ENCODE results near the gene WDR31. TPM values are rescaled to one million over a fixed set of nuclear protein-coding genes. Genes with fewer than 3 reads are reported as not detected.
A peak's percentile ranks its signal among the peaks of the same experiment; 100 is the strongest.
"Not testable (repeated sequence)": the region's sequence is repeated elsewhere in the genome, so short reads cannot be mapped to it uniquely, and the experiment has no call there.

WDR31 gene
- 0.30 TPM for polyA plus RNA-seq (2013, experiment 1 of 2)
- polyA plus RNA-seq (2013, experiment 2 of 2) = 0.95 TPM

DNA sequence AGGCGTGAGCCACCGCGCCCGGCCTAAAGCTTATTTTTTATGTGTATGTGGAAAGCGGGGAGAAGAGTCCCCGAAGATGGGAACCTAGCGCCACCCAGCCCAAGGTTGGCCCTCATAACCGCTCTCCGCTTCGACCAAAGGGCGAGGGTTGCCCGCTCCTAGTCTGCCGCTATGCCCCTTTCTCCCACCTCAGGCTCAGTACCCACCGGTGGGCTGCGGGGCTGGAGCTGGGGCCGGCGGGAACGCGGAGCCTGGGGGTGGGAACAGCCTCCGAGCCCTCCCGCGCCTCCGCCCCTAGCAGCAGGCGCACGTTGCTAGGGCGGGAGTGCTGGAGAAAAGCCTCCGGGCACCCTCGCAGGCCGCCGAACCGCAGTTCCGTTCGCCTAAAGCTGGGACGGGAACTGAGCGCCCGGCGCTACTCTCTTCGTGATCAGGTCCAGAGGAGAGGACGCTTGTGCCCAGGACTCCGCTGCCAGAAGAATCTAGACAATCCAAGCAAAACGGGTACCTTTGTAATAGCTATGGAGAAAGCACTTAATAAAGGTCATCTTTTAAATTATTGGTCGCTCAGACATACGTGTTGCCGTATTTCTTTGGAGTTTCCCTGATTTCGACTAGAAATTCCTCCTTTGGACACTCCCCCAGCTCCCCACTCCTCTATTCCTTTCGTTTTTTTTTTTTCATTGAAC is at the start of gene WDR31:
WDR31 (minus strand) TSS at position 265 of the 689 bp plus-strand sequence. CDS start 8,253 bp downstream, outside the sequence.
- WGBS = 1% methylated on average over 46 of the region's 46 CpGs
- no peak within 1 kb of the TSS; the same call in 1 of the 2 replicates for H3K27ac ChIP-seq (ENCODE audit: low read depth, low read length)
- H3K27me3 ChIP-seq (ENCODE audit: insufficient read depth, low read length) = peaks cover 10% of the 10 kb centered on the region

DNA sequence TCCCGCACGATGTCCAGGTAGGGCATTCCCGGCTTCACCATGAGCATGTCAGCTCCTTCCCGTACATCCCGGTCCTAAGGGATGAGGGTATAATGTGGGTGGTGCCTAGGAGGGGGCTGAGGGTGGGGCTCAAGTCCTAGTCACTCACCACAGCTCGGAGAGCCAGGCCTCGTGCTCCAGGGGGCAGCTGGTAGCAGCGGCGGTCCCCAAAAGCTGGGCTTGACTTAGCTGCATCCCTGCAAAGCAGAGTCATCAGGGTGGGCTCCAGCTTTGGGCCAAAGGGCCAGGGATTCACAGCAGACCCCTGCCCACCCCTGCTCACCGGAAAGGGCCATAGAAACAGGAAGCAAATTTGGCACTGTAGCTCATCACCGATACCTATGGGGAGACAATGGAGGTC is 49.4 kb upstream of the WDR31 start:
- no peak overlapping the region for H3K27ac ChIP-seq (ENCODE audit: low read depth, low read length)
- WGBS = 93% methylated on average over 11 of the region's 11 CpGs
- peaks cover 36% of the 10 kb centered on the region for H3K36me3 ChIP-seq (ENCODE audit: insufficient read depth, low read length)

More for the DNA sequence above, at the start of gene WDR31:
- Histone ChIP-seq H3K36me3 (ENCODE audit: insufficient read depth, low read length) (no peaks in the 10 kb centered on the region), H3K4me1 (ENCODE audit: insufficient read depth, low read length) (no peaks in the 10 kb centered on the region), H3K4me3 (ENCODE audit: low read length) (peak within 1 kb of the TSS; percentile 74), H3K9ac (ENCODE audit: low read depth, low read length) (peak within 1 kb of the TSS; percentile 67), H3K9me3 (ENCODE audit: insufficient read depth, low read depth, low read length) (no peaks in the 10 kb centered on the region)

DNA sequence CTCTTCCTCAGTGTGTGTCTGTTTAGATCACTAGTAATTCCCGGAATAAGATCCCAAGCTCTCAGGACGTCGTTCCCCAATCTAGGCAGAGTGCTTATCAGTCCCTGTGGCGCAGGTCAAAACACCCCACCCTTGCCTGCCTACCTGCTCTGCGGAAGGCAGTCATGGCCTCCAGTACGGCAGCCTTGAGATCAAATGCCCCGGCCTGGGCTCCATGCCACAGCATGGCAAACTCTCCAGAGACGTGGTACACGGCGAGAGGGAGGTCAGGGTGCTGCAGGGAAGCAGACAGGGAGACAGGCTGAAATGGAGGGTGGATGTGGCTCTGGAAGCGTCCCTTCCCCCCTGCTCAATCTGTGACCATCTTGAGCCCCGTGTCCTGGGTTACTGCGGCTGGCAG is 48.8 kb upstream of the WDR31 start:
- Histone ChIP-seq H3K27ac (ENCODE audit: low read depth, low read length) (no peak overlapping the region), H3K9me3 (ENCODE audit: insufficient read depth, low read depth, low read length) (no peaks in the 10 kb centered on the region), H3K9ac (ENCODE audit: low read depth, low read length) (no peak overlapping the region), H3K4me3 (ENCODE audit: low read length) (no peak overlapping the region), H3K27me3 (ENCODE audit: insufficient read depth, low read length) (no peaks in the 10 kb centered on the region), H3K36me3 (ENCODE audit: insufficient read depth, low read length) (peaks cover 36% of the 10 kb centered on the region), H3K4me1 (ENCODE audit: insufficient read depth, low read length) (no peaks in the 10 kb centered on the region)
- 93% methylated on average over 13 of the region's 13 CpGs for WGBS

More for the DNA sequence above, 49.4 kb upstream of the WDR31 start:
- Histone ChIP-seq H3K27me3 (ENCODE audit: insufficient read depth, low read length) (no peaks in the 10 kb centered on the region), H3K9ac (ENCODE audit: low read depth, low read length) (no peak overlapping the region), H3K9me3 (ENCODE audit: insufficient read depth, low read depth, low read length) (no peaks in the 10 kb centered on the region), H3K4me3 (ENCODE audit: low read length) (no peak overlapping the region), H3K4me1 (ENCODE audit: insufficient read depth, low read length) (no peaks in the 10 kb centered on the region)

DNA sequence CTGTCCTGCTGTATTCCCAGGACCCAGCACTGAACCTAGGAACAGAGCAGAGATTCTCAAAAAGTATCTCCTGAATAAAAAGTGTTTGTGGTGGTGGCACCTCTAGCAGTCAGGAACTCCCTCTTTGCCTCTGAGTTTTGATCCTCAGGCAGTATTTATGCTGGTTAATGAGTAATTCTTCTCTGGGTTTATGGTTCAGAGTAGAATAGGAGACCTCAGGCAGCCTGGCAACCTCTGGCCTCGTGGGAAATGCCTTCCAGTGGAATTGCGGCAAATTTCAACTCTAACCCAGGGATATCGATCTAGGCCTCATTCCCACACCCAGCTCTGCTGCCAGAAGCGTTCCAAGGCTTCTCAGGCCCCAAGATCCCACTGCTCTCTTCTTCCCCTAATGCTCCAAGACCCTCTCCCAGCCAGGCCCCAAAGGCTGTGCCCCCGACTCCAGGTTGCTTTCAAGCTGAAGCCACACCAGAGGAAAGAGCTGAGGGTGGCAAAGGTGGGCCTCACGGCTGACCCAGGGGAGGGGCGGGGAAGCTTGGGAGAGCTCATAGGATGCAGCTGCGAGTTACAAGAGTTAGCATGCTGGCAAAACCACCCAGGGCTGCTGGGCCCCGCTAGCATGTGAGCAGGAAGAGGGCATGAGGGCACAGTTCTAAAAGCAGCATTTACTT is 47.6 kb upstream of the WDR31 start:
- Histone ChIP-seq H3K27me3 (ENCODE audit: insufficient read depth, low read length) (no peaks in the 10 kb centered on the region), H3K9me3 (ENCODE audit: insufficient read depth, low read depth, low read length) (no peaks in the 10 kb centered on the region), H3K36me3 (ENCODE audit: insufficient read depth, low read length) (peaks cover 33% of the 10 kb centered on the region), H3K4me1 (ENCODE audit: insufficient read depth, low read length) (no peaks in the 10 kb centered on the region), H3K9ac (ENCODE audit: low read depth, low read length) (no peak overlapping the region), H3K4me3 (ENCODE audit: low read length) (no peak overlapping the region), H3K27ac (ENCODE audit: low read depth, low read length) (no peak overlapping the region)
- 88% methylated on average over 9 of the region's 9 CpGs for WGBS

DNA sequence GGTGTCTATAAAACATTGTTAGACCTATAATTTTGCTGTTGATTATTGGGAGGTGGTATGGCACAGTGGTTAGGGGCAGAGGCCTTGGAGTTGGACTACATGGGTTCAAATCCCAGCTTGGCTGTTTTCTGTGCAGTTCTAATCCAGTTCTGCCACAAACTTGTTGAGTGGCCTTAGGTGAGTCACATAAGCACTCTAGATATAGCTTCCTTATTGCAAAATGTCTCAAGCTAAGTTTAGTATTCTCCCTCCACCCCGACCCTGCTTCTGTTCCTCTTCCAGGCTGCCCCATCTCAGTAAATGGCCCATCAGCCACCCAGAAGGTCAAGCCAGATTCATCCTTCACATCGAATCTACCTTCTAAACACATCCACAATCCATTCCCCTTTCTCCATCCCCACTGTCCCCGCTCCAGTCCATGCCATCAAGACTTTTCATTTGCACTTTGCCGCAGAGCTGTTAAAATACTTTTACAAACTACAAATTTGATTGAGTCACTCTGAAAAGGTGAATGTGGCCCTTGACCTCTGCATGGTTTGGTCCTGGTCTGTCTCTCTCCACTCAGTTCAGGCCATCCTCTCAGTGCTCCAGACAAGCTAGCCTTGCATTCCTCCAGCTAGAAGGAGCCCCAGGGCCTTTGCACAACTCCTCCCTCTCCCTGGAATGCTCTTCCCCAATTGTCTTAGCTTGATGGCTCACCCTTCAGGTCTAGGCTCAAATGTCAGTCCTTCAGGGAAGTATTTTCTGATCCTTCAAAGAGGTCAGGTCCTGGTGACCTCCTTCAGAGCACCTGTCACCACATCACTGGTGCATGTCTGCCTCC is 46.7 kb upstream of the WDR31 start:
- no peak overlapping the region for H3K9ac ChIP-seq (ENCODE audit: low read depth, low read length)
- H3K4me3 ChIP-seq (ENCODE audit: low read length) = no peak overlapping the region
- no peaks in the 10 kb centered on the region for H3K9me3 ChIP-seq (ENCODE audit: insufficient read depth, low read depth, low read length)
- peaks cover 28% of the 10 kb centered on the region for H3K36me3 ChIP-seq (ENCODE audit: insufficient read depth, low read length)
- H3K27me3 ChIP-seq (ENCODE audit: insufficient read depth, low read length) = no peaks in the 10 kb centered on the region
- WGBS = 92% methylated on average over 4 of the region's 4 CpGs
- peaks cover 4% of the 10 kb centered on the region; the same call in 1 of the 2 replicates for H3K4me1 ChIP-seq (ENCODE audit: insufficient read depth, low read length)
- H3K27ac ChIP-seq (ENCODE audit: low read depth, low read length) = no peak overlapping the region

GRCh38 chr9:113381909-113382411 is 41.9 kb upstream of the WDR31 start:
- WGBS = 92% methylated on average over 8 of the region's 8 CpGs
- H3K4me3 ChIP-seq (ENCODE audit: low read length) = no peak overlapping the region
- no peaks in the 10 kb centered on the region for H3K36me3 ChIP-seq (ENCODE audit: insufficient read depth, low read length)
- H3K27ac ChIP-seq (ENCODE audit: low read depth, low read length) = no peak overlapping the region
- peaks cover 4% of the 10 kb centered on the region; the same call in 1 of the 2 replicates for H3K4me1 ChIP-seq (ENCODE audit: insufficient read depth, low read length)
- no peaks in the 10 kb centered on the region for H3K9me3 ChIP-seq (ENCODE audit: insufficient read depth, low read depth, low read length)
- no peak overlapping the region for H3K9ac ChIP-seq (ENCODE audit: low read depth, low read length)
- no peaks in the 10 kb centered on the region for H3K27me3 ChIP-seq (ENCODE audit: insufficient read depth, low read length)

DNA sequence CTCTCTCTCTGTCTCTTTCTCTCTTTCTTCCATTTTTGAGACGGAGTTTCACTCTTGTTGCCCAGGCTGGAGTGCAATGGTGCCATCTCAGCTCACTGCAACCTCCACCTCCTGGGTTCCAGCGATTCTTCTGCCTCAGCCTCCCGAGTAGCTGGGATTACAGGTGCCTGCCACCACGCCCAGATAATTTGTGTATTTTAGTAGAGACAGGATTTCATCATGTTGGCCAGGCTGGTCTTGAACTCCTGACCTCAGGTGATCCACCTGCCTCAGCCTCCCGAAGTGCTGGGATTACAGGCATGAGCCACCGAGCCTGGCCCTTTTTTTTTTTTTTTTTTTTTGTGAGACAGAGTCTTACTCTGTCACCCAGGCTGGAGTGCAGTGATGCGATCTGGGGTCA is 41.4 kb upstream of the WDR31 start:
- not testable (repeated sequence) for H3K27ac ChIP-seq (ENCODE audit: low read depth, low read length); H3K9ac ChIP-seq (ENCODE audit: low read depth, low read length); H3K27me3 ChIP-seq (ENCODE audit: insufficient read depth, low read length); H3K9me3 ChIP-seq (ENCODE audit: insufficient read depth, low read depth, low read length); H3K36me3 ChIP-seq (ENCODE audit: insufficient read depth, low read length); H3K4me3 ChIP-seq (ENCODE audit: low read length); H3K4me1 ChIP-seq (ENCODE audit: insufficient read depth, low read length)
- WGBS = 90% methylated on average over 7 of the region's 7 CpGs

DNA sequence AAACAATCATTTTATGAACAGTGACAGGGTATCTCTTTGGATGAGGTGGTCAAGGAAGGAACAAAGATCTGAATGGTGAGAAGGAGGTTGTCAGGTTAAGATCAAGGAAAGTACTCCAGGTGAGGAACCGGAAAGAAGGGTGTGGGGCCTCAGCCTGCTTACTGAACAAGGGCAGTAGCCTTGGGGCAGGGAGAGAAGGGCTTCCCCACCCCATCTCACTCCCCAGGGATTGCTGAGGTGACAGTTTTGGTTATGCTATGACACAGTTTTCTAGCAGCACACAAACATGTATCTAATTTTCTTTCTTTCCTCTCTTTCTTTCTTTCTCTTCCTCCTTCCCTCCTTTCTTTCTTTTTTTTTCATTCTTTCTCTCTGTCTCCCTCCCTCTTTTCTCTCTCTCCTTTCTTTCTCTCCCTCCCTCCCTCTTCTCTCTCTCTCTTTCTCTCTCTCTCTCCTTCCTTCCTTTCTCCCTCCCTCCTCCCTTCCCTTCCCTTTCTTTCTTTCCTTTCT is 40.8 kb upstream of the WDR31 start:
- H3K4me1 ChIP-seq (ENCODE audit: insufficient read depth, low read length) = peaks cover 4% of the 10 kb centered on the region; the same call in 1 of the 2 replicates
- 67% methylated on average over 1 of the region's 1 CpG for WGBS

DNA sequence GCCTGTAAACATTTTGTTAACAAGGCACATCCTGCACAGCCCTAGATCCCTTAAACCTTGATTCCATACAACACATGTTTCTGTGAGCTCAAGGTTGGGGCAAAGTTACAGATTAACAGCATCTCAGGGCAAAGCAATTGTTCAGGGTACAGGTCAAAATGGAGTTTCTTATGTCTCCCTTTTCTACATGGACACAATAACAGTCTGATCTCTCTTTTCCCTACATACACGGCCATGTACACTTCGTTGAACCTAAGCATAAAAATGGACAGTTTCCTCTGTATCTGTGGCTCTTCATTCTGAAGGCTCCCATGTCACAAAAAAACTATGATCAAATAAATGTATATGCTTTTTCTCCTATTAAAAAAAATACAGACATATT is 39.7 kb upstream of the WDR31 start:
- H3K36me3 ChIP-seq (ENCODE audit: insufficient read depth, low read length); H3K9me3 ChIP-seq (ENCODE audit: insufficient read depth, low read depth, low read length); H3K9ac ChIP-seq (ENCODE audit: low read depth, low read length); H3K4me3 ChIP-seq (ENCODE audit: low read length); H3K27me3 ChIP-seq (ENCODE audit: insufficient read depth, low read length); H3K4me1 ChIP-seq (ENCODE audit: insufficient read depth, low read length); H3K27ac ChIP-seq (ENCODE audit: low read depth, low read length): not testable (repeated sequence)
- 91% methylated on average over 2 of the region's 2 CpGs for WGBS

More for the DNA sequence above, 40.8 kb upstream of the WDR31 start:
- Histone ChIP-seq H3K36me3 (ENCODE audit: insufficient read depth, low read length) (no peaks in the 10 kb centered on the region), H3K9ac (ENCODE audit: low read depth, low read length) (no peak overlapping the region), H3K27ac (ENCODE audit: low read depth, low read length) (no peak overlapping the region), H3K27me3 (ENCODE audit: insufficient read depth, low read length) (no peaks in the 10 kb centered on the region), H3K4me3 (ENCODE audit: low read length) (no peak overlapping the region), H3K9me3 (ENCODE audit: insufficient read depth, low read depth, low read length) (no peaks in the 10 kb centered on the region)

GRCh38 chr9:113379094-113379828 is 39.2 kb upstream of the WDR31 start:
- not testable (repeated sequence) for H3K9me3 ChIP-seq (ENCODE audit: insufficient read depth, low read depth, low read length); H3K4me1 ChIP-seq (ENCODE audit: insufficient read depth, low read length); H3K27ac ChIP-seq (ENCODE audit: low read depth, low read length); H3K27me3 ChIP-seq (ENCODE audit: insufficient read depth, low read length); H3K4me3 ChIP-seq (ENCODE audit: low read length); H3K36me3 ChIP-seq (ENCODE audit: insufficient read depth, low read length); H3K9ac ChIP-seq (ENCODE audit: low read depth, low read length)
- WGBS = 85% methylated on average over 23 of the region's 24 CpGs

Data from HUES64 (cell line).